Ovary (tissue), 9 donors: ENCODE data around the gene HYPK. TPM values are rescaled to one million over a fixed set of nuclear protein-coding genes. Genes with fewer than 3 reads are reported as not detected.
A peak's percentile ranks its signal among the peaks of the same experiment; 100 is the strongest.

Experiments used
- DNase-seq, 5 donors: peaks; one replicate each; pipeline ENCODE4 v3.0.0-alpha.2; 2019 to 2020
- H3K27ac ChIP-seq, 2 donors: fragments of 200-600 bp; one replicate each; pipeline versions ENCODE4 v1.5.1 to v1.8.0; 2019 to 2022
- H3K27me3 ChIP-seq: fragments of 200-600 bp; one replicate; pipeline ENCODE4 v1.8.0; 2022
- H3K36me3 ChIP-seq: fragments of 200-600 bp; sonication (generic); one replicate; pipeline ENCODE4 v1.5.1; 2019
- H3K4me1 ChIP-seq: one replicate; pipeline ENCODE4 v1.8.1; 2013; ENCODE audit warnings: mild to moderate bottlenecking, moderate library complexity; ENCODE audit not compliant: insufficient read depth
- H3K4me3 ChIP-seq: fragments of 200-600 bp; sonication (generic); one replicate; pipeline ENCODE4 v1.5.1; 2017
- H3K9me3 ChIP-seq, 2 donors: fragments of 200-600 bp in 1 of 2; sonication (generic) in 1 of 2; one replicate each; pipeline versions ENCODE4 v1.5.1 to v1.8.1; 2013 to 2019; ENCODE audit warnings: mild to moderate bottlenecking in 1 of 2, moderate library complexity in 1 of 2
- CTCF ChIP-seq, 3 donors: fragments of 450-650 bp in 2 of 3; fragments of 200-600 bp in 1 of 3; IDR thresholded peaks; one replicate each; pipeline versions ENCODE4 v1.5.1 to v1.8.0; 2016 to 2022; ENCODE audit warnings: antibody characterized with exemption in 3 of 3, mild to moderate bottlenecking in 1 of 3
- EP300 ChIP-seq: sonication (generic); formaldehyde crosslinking; IDR thresholded peaks from one replicate; pipeline ENCODE4 v1.6.1; 2017; ENCODE audit warnings: antibody characterized with exemption
- POLR2A ChIP-seq: fragments of 450-650 bp; IDR thresholded peaks from one replicate; pipeline ENCODE4 v1.6.1; 2017; ENCODE audit warnings: antibody characterized with exemption, mild to moderate bottlenecking, moderate library complexity
- WGBS, 3 donors: extraction: QIAGEN DNeasy Blood & Tissue Kit in 1 of 3; methylation state at CpG; one replicate each; pipeline versions ENCODE4 v1.1.5 to v1.1.7; 2013 to 2017; 5-methylcytosine and 5-hydroxymethylcytosine counted together
- intact Hi-C, 4 donors: fragments of 100-400 bp; cut with DNase I; formaldehyde crosslinking; loops; one replicate each; pipeline versions ENCODE4 v1.11.0 to v1.15.1; 2022 to 2023
- polyA plus RNA-seq, 2 donors: library from polyadenylated mRNA; stranded (reverse); fragments of 200-250 nt in 1 of 2; fragments of 350-450 nt in 1 of 2; fragmentation: Illumina TruSeq in 1 of 2; extraction: RNeasy Lipid Tissue Mini Kit (QIAGEN cat#74804) in 1 of 2; gene quantifications; one replicate each; pipeline ENCODE4 v1.2.3, GENCODE V29; 2013 to 2014
- total RNA-seq, 7 donors: library from RNA; depleted of rRNA in 2 of 7; stranded (reverse); fragments of >200 nt in 2 of 7; fragmentation: NEBNext Ultra II Directional in 3 of 7; extraction: Animal tissue kit (Norgen Biotek cat#: 25700) in 3 of 7; gene quantifications; one replicate each; pipeline versions ENCODE4 v1.1.0 to v1.2.4, GENCODE V29; 2016 to 2023
- donor health status: DM: no; HTN: no; CAD: no; lungs with moderate emphysema.
- donor health status: DM: no; HTN: no; CAD: no.
- donor health status: Bipolar disorder and iron deficiency.
- donor health status: DM: yes; HTN: yes; CAD: no.
- donor health status: DM: no; HTN: no; CAD: no.
- donor health status: DM: yes; HTN: yes; CAD: no.

The HYPK gene
- total and polyA plus RNA-seq, 9 donors, result 7.2 to 20.7 (median 12.3) TPM

- no peaks in the 10 kb centered on the region for H3K36me3 ChIP-seq
- TF ChIP-seq EP300 (no peak), POLR2A (no peak), CTCF (IDR thresholded peaks at IDR 0.05) (no peak)
- no peaks in the 10 kb centered on the region for H3K9me3 ChIP-seq
- DNase-seq, result no peak
- H3K27me3 ChIP-seq, result no peaks in the 10 kb centered on the region
- H3K27ac ChIP-seq, result no peak overlapping the region
- H3K4me1 ChIP-seq, result peaks cover 1% of the 10 kb centered on the region
- H3K4me3 ChIP-seq, result no peak overlapping the region
- 79 to 85% (median 80%) methylated on average over 1 of the region's 1 CpG for WGBS, 3 donors
- intact Hi-C loops, result no loop called here
Measured at GRCh38 chr15:43779016-43779415, 21.4 kb upstream of the HYPK start.

DNA sequence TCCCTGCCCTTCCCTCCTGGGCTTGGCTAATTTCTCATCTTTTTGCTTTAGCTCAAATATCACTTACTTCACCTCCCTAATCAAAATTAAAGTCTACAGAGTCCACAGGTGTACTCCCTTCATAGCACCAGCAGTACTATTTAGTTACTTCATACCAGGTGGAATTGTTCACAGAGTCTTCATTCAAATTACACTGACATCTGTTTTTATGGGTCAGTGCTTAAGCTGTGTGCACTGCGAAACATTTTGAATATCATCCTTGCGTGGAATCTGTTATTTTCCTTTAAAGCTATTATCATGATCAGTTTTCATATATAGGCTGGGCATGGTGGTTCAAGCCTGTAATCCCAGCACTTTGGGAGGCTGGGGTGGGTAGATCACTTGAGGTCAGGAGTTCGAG is 11.0 kb upstream of the HYPK start:
- WGBS, 3 donors, result 94 to 96% (median 96%) methylated on average over 3 of the region's 3 CpGs
- TF ChIP-seq CTCF (IDR thresholded peaks at IDR 0.05) (no peak), POLR2A (no peak), EP300 (no peak)

DNA sequence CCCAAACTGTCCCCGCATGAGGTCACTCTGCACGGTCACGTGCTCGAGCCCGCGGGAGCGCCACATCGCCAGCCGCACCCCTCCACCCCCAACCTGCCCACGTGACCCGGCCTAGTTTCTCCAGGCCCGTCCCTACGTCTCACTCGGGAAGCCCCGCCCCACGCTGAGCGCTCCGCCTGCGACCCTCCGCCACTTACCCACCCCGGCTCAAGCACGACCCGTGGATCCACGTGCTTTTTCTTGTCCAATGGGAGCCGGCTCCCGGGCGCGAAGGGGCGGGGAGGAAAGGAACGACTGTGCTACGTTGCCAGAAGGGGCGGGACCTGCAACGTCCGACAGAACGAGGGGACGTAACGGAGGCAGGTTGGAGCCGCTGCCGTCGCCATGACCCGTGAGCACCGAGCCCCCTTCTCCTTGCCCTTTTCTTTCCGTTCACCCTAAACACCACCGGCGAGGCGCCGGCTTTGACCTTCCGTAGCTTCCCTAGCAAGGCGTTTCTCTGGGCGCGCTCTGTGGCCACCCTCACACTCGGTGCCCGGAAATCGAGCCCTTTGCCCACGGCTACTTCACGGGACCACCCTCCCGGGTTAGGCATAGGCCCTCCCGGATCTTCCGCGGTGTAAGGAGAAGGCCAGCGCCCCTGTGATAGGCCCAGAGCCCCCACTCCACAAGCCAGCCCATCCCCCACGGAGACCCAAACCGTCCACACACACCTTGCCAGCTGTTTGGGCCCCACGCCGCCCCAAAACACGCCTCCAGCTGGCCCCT is 8.2 kb upstream of the HYPK start, which contains the start of gene SERF2:
TSS of gene SERF2 (plus strand) at position 328 of the 768 bp plus-strand sequence. CDS start at position 385, 57 bp downstream.
- Histone ChIP-seq H3K36me3 (no peaks in the 10 kb centered on the region), H3K27me3 (no peaks in the 10 kb centered on the region), H3K4me3 (peak within 1 kb of the TSS; percentile 94), H3K27ac (peak within 1 kb of the TSS; percentile 72 to 91), H3K4me1 (peaks cover 10% of the 10 kb centered on the region), H3K9me3 (no peaks in the 10 kb centered on the region)
- peak; percentile 98 for TF ChIP-seq POLR2A
- TF ChIP-seq EP300, result peak; percentile 32
- no peak for TF ChIP-seq CTCF (IDR thresholded peaks at IDR 0.05)
- intact Hi-C loops, result no loop called here
- WGBS, 3 donors, result 0 to 1% (median 0%) methylated on average over 59 to 66 of the region's 66 CpGs
- DNase-seq, result peak; percentile 100

More for the DNA sequence above, 11.0 kb upstream of the HYPK start:
- Histone ChIP-seq H3K4me1 (peaks cover 8% of the 10 kb centered on the region), H3K9me3 (no peaks in the 10 kb centered on the region), H3K27ac (no peak overlapping the region), H3K36me3 (no peaks in the 10 kb centered on the region), H3K27me3 (no peaks in the 10 kb centered on the region), H3K4me3 (no peak overlapping the region)
- intact Hi-C loops, result no loop called here
- no peak for DNase-seq

DNA sequence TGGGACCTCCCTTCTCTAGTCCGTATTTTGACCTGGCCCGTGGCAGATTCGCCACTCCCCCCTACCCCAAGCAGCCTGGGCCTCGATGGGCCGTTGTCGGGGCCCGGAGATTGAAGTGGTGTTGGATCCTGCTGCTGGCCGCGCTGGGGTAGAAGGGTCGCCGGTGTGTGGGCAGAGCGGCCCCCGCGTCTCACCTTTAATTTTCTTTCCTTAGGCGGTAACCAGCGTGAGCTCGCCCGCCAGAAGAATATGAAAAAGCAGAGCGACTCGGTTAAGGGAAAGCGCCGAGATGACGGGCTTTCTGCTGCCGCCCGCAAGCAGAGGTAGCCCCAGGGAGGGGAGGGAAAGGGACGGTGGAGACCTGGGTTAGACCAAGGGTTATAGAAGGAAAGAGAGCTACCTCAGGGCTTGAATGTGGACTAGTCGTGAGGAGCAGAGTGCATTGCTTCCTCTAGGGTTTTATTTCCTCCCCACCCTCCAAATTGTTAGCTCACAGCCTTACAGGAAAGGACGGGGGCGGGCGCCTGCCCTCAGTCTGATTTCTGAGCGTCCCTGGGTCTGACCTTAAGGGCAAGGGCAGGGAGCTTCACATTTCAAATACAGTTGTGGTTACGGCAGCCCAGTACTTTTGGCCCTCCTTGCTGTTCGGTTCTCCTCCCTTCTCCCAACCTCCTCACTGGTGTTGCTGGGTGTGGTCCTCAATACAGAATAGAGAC is 7.5 kb upstream of the HYPK start:
- peak in 3 of 5 donors; percentile 14 to 50 (median 36) for DNase-seq
- Histone ChIP-seq H3K4me3 (peak overlapping the region; percentile 94), H3K36me3 (no peaks in the 10 kb centered on the region), H3K9me3 (no peaks in the 10 kb centered on the region), H3K27ac (peak overlapping the region; percentile 54 to 91), H3K4me1 (peaks cover 10% of the 10 kb centered on the region), H3K27me3 (no peaks in the 10 kb centered on the region)
- intact Hi-C loops, result no loop called here
- TF ChIP-seq EP300 (no peak), POLR2A (no peak), CTCF (IDR thresholded peaks at IDR 0.05) (no peak)
- 0 to 1% (median 1%) methylated on average over 33 of the region's 33 CpGs for WGBS, 3 donors
